Activated CD8-positive, alpha-beta memory T cell treated with anti-CD3 and anti-CD28 coated beads, Interleukin-2, amount 50 U/mL, for 1 hour (primary cell): ENCODE data around the gene GLOD4.
"Not testable (repeated sequence)": the region's sequence is repeated elsewhere in the genome, so short reads cannot be mapped to it uniquely, and the experiment has no call there.

Source experiments
- DNase-seq: peaks from one replicate; pipeline ENCODE4 v3.0.0-alpha.2; 2020; ENCODE audit errors: extremely low read depth

The GLOD4 gene

GRCh38 chr17:781805-782731 lies at the start of gene GLOD4, which contains the start of gene MRM3:
TSS of gene GLOD4 (minus strand) at chr17:782280. CDS start at chr17:782255, 25 bp downstream.
TSS of gene MRM3 (plus strand) at chr17:782353. CDS start at chr17:782379, 26 bp downstream.
- peak; percentile 74 for DNase-seq

DNA sequence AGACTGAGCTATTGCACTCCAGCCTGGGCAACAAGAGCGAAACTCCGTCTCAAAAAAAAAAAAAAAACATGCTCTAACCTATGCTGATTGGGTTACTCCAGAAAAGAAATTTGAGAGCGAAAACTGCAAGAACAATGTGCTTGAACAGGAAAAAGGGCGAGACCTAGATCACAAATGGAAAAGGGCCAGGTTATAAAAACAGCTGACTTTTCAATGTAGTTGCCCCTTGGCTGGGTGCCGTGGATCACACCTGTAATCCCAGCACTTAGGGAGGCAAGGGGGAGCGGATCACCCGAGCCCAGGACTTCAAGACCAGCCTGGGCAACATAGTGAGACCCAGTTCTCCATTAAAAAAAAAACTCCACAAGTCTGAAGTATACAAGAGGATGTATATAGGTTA lies 48.9 kb upstream of the GLOD4 start:
- DNase-seq, result no peak

- DNase-seq, result no peak
These were observed 48.3 kb upstream of the GLOD4 start for GRCh38 chr17:830381-830780.

GRCh38 chr17:829614-830013 lies 47.5 kb upstream of the GLOD4 start:
- not testable (repeated sequence) for DNase-seq

DNA sequence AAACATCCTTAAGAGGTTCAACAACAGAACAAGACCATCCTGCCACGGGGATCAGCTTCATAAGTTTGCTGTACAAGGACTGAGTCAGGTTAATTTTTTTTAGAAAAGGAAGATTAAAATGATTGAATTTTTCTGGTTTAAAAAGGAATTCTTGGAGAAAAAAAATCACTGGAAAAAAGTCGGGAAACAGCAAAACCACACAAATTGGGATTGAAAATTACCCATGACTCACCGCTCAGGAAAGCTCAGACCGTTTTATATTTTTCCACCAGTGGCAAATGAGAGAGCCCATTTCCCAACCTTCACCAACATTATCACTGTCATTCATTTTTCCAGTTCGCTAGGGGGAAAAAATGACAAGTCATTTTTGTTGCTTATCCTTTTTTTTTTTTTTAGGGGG lies 46.7 kb upstream of the GLOD4 start:
- no peak for DNase-seq

GRCh38 chr17:826778-827177 lies 44.7 kb upstream of the GLOD4 start:
- no peak for DNase-seq

- no peak for DNase-seq
These were observed 43.1 kb upstream of the GLOD4 start for GRCh38 chr17:825216-825615.

GRCh38 chr17:824378-824777 lies 42.3 kb upstream of the GLOD4 start:
- DNase-seq, result no peak

DNA sequence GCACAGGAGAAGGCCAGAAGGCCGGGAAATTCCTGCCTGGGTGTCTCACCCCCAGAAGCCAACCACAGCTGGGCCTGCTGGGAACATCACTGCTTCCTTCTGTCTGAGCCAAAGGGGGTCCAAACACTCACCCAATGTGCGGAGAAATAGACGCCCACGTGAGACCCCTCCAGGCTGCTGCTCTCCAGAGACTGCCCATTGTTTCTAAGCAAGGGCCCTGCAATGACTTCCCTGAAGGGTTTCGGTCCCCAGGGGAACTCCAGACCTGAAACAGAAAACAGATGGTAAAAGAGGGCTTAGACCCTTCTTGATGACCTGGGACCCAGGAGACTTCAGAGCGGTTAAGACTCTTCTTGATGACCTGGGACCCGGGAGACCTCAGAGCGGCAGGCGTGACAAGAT lies 41.4 kb upstream of the GLOD4 start:
- no peak for DNase-seq

DNA sequence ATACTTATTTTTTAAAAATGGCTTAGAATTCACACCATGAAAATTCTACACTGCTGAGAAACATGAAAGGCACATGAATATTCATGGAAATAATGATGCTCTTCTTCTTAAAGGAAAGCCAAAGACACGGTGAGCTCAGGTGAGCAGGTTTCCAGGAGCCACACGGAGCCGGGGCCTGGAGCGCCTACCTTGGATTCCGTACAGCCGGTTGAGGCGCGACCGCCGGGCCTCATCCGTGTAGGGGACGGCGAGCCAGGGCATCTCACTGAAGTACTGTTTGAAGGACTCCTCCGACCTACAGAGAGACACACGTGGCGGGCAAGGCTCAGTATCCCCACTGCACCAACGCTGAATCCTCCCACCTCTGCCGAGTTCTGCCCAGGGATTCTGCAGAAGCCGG lies 37.2 kb upstream of the GLOD4 start:
- no peak for DNase-seq

DNA sequence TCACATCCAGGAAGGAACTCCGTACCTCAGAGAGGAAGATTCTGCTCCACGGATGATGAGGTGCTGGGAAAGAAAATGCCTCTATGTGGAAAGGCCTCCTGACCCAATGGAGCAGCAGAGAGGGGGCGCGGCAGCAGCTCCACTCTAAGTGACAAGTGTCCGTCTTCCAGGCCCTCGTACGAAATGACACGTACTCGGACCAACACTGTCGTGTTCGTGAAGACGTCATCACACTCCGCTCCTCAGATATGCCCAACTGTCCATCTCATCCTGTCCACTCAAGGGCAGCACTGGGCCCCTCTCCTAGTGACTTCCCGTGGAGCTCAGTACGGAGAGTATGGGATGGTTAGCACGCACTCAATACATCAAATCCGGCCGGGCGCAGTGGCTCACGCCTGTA lies 32.3 kb upstream of the GLOD4 start:
- no peak for DNase-seq

GRCh38 chr17:812638-813204 lies 30.6 kb upstream of the GLOD4 start:
- no peak for DNase-seq

GRCh38 chr17:811051-811784 lies 29.1 kb upstream of the GLOD4 start:
- DNase-seq, result no peak

GRCh38 chr17:807523-808294 lies 25.6 kb upstream of the GLOD4 start:
- DNase-seq, result no peak

GRCh38 chr17:806781-807522 lies 24.9 kb upstream of the GLOD4 start:
- DNase-seq, result no peak

DNA sequence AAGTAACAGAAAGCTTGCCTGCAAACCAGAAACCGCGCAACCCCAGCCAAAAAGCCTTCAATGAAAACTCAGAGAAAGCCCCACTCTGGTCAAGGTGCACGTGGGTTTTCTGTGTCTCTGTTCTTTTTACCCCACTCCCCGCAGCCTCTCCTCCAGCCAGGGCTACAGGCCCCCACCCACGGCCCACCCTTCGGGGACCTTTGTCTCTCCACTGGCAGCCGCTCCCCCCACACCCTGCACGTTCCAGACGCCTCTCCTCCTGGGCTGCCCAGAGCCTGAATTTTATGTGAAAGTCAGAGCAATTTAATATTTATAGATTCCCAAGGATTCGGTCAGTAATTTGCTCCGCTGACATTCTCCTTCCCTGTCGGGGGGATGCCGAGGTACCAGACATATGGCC lies 24.3 kb upstream of the GLOD4 start:
- DNase-seq, result no peak

DNA sequence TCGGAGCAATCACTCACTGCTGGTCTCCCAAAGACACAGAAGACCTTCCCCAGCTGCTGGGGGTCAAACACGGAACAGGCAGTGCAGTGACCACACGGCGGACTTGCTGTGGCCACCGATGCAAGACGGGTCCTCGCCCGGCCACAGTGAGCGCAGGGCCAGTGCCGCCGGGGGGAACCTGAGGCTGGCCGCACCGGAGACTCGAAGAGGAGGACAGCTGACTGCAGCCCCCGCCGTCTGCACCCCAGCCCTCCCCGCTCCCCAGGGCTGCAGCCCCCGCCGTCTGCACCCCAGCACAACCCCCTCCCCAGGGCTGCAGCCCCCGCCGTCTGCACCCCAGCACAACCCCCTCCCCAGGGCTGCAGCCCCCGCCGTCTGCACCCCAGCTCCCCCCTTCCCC lies 23.8 kb upstream of the GLOD4 start:
- DNase-seq, result not testable (repeated sequence)

DNA sequence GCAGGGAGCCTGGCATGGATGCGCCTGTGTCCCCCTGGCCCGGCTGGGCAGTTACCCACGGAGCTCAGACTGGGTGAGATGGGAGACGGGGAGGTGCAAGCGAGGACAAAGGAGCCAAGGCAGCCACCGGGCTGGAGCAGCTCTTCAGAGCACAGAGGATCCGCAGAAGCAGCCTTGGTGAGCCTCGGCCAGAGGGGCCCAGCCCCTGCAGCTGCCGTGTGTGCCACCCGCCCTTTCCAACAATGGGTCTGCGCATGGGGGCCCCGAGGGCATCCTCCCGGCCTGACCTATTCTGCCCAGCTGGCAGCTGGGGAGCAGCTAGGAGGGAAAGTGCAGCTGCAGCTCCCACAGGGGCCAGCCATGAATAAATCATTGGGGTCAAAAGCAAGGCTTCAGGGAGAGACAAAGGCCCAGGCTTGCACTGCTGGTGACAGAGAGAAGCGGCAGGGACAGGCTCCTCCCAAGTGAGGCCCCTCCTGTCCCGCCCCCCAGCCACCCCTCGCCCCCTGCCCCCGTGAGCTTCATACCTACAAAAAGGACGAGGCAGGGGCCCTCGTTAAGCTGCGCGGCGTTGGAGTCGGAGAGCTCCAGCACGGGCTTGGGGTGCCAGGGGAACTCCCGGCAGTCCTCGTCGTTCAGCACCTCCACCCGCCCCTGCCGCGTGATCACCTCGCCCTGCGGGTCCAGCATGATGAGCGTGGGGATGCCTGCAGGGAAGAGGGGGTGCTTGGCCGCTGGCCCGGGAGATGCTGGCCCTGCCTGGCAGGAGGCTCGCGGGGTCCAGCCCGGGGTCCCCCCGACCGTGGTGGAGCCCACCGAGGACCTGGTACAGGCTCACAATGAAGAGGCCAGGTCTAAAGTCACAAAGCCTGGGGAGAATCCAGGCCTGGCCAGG lies 22.7 kb upstream of the GLOD4 start:
- no peak for DNase-seq

DNA sequence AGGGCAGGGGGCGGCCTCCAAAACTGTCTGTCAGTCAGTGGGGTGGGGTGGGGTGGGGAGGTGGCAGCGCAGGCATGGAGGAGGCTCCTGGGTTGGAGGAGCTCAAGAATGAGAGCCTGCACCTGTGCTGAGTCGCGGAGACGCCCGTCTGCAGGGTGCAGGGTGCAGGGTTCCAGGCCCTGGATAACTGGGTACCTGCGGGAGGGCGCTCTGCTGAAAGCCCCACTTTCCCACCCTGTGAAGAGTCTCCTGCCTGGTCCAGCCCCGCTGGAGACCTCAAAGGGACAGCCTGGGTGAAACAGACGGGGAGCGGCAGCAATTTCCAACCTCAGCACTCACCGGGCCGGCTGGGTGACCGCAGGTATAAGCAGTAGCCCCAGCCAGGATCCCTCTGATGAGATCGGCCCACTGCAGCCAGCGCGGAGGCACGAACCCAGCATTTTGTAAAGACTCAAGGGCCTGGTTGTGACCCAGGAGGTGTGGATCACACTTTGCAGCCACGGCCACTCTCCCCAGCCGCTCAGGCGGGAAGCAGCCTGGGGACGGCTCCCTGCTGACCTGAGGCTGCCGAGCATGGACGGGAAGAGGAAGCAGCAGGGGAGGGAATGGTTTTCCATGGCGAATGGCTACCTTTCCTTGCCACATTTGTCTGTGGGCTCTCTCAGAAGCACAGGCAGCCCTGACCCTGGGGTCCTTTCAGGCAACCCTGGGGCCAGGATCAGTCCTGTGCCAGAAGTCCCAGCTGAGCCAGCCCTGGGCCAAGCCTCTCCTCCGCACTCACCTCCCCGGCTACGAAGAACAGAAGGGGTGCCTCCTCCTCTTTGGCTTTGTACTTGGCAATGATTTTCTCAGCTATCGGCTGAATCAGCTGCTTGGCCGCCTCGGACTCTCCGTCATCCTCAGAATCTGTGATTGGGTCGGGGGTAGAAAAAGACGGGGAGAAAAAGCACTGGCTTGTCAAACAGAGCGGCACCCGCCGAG lies 21.1 kb upstream of the GLOD4 start:
- DNase-seq, result no peak
